ENCODE measurements around the gene FUCA2. TPM values are rescaled to one million over a fixed set of nuclear protein-coding genes. Genes with fewer than 3 reads are reported as not detected.
"Not testable (repeated sequence)": the region's sequence is repeated elsewhere in the genome, so short reads cannot be mapped to it uniquely, and the experiment has no call there.

The FUCA2 gene
- total RNA-seq, 1 donor from 2014 or later: 16.9 TPM

DNA sequence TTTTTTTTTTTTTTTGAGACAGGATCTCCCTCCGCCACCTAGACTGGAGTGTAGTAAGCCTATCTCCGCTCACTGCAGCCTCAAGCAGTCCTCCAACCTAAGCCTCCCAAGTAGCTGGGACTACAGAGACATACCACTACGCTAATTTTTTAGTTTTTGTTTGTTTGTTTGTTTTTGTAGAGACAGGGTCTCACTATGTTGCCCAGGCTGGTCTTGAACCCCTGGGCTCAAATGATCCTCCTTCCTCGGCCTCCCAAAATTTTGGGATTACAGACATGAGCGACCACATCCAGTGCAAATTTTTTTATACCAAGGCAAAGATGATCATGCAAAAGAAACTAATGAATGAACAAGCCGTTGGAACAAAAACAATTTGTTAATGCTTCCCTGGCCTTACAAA lies 5.3 kb downstream of the FUCA2 start:
- intact Hi-C loops (cut with micrococcal nuclease): no loop called here

DNA sequence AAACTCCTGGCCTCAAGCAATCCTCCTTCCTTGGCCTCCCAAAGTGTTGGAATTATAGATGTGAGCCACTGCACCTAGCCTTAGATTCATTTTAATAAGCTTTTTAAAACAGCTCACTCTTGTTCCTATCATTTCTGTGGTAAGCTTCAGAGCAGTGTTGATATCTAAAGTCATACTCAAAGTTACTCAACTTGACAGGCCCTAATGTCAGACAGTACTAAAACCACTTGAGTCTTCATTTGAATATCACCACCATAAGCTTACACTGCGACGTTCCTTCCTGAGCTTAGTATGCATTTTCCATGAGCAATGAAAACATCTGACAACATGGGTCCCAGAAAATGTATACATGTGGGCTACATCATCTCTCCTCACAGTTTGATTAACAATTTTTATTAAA lies 6.0 kb downstream of the FUCA2 start:
- intact Hi-C loops (cut with micrococcal nuclease): no loop called here

- intact Hi-C loops (cut with micrococcal nuclease): no loop called here
Measured at GRCh38 chr6:143505111-143505510, 6.4 kb downstream of the FUCA2 start.

DNA sequence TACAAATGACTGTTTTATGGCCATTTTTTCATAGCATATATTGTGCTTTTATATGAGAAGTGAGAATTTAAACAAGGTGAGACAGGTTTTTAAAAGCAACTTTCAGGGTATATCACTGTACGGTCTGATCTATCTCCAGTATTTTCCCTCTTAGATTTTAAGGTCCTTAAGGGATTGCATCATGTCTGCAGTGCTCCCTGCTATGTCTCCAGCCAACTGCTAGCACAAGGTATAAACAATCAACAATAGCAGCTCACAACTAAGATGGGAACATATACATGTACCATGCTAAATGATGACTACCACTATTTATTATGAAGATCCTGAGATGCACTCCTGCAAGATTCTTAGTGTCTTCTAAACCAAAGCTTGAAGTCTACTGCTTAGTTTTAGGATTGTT lies 7.2 kb downstream of the FUCA2 start:
- intact Hi-C loops (cut with micrococcal nuclease): no loop called here

DNA sequence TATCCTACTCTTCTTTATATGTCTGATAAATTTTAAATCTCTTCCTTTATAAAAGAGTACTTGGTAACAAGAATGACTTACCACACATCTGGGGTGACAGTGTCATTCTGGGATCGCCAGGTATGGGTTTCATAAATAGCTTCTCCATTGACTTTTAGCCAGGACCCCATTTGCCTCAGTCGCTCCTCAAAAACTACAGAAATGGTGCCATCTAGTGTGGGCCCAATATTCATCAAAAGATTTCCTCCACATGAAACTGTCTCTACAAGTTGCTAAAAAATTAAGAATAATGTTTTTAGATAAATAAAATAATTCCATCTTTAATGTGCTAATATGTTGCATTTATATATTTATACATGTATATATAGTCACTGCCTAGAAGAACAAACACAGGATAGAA lies 9.7 kb downstream of the FUCA2 start:
- intact Hi-C loops (cut with micrococcal nuclease): no loop called here

DNA sequence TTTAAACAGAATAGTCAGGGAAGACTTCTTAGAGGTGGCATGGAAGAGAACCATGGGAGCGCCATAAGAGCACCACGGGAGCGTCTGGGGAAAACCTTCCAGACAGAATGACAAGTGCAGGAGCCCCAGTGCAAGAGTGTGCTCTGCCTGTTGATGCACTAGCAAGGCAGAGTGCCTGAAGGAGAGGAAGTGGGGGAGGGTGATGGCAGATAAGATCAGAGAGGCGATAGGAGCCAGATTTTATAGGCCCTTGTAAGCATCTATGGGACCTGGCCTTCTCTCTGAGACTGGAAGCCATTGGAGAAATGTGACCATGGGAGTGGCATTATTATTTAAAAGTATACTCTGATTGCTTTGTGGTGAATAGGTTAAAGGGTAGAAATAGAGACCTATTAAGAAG lies 13.1 kb downstream of the FUCA2 start:
- intact Hi-C loops (cut with micrococcal nuclease): no loop called here

DNA sequence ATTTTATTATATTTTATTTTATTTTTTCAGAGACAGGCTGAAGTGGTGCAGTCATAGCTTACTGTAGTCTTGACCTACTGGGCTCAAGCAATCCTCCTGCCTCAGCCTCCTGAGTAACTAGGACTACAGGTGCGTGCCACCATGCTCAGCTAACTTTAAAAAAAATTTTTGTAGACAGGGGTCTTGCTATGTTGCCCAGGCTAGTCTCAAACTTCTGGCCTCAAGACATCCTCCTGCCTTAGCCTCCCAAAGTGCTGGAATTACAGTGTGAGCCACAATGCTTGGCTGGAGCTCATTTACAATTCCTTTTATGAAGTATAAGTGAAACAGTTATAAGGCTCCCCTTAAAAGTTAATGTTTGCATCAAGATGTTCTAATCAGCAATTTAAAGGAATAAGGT lies 14.5 kb downstream of the FUCA2 start:
- intact Hi-C loops (cut with micrococcal nuclease): no loop called here

DNA sequence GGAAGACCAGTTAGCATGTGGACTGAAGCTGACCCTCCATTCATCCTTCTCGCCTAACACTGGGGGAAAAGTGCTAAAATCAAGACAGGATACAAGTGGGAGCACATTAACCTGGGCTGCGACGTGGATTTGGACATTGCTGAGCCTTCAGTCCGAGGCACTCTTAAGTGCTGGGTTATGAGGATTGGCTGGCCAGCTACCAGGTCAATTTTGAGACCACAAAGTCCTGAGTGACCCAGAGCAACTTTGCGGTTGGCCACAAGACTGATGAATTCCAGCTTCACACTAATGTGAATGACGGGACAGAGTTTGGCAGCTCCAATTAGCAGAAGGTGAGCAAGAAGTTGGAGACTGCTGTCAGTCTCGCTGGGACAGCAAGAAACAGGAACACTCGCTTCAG lies 20.7 kb downstream of the FUCA2 start:
- intact Hi-C loops (cut with micrococcal nuclease): no loop called here

DNA sequence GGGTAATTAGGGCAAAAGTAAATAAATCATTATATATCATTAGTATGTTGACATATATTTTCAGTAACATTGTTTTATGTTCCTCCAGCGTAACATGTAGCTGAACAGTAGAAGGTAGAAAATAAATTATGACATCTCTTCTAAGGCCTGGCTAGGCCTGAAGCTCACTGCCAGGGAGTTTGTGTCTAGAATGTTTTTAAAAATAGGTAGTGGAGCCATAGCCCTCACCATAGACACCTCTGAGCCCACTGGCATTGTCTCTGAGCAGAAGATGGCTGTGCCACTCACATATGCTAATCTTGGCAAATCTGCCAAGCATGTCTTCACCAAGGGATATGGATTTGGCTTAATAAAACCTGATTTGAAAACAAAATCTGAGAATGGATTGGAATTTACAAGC lies 21.3 kb downstream of the FUCA2 start:
- intact Hi-C loops (cut with micrococcal nuclease): no loop called here

- intact Hi-C loops (cut with micrococcal nuclease): no loop called here
Measured at GRCh38 chr6:143486752-143487151, 24.8 kb downstream of the FUCA2 start.

DNA sequence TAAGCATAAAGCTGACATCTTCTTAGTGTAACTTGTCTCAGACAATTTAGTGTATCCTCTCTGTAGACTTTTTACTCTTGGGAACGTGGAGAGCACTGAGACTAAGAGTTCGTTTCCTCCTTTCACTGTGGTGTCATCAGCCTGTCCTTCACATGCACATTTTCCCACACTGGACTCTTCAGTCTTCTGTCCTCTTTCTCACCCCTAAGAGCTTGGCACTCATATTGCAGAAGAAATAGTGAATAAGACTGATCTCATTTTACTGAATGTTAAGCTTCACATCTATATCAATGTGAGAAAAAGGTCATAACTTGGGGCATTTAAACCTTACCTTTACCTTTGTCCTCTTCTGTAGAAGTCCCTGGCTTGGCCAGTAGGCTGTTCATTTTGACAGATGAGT lies 25.6 kb downstream of the FUCA2 start:
- intact Hi-C loops (cut with micrococcal nuclease): no loop called here

DNA sequence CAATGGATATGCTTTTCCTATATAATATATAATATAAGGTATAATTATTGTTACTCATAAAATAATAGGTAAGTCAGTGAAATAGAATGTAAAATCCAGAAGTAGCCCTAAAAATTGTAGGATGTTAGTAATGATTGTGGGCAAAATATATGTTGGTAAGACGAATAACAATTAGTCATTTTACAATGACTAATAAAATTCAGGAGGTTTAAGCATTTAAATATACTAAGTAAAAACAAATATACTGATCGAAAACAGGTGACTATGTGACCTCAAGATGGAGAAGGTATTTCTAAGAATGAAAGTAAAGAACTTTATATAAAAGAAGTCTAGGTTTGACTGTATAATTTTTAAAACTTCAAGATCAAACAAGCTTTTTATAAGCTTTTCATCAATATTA lies 28.9 kb downstream of the FUCA2 start:
- intact Hi-C loops (cut with micrococcal nuclease): no loop called here

DNA sequence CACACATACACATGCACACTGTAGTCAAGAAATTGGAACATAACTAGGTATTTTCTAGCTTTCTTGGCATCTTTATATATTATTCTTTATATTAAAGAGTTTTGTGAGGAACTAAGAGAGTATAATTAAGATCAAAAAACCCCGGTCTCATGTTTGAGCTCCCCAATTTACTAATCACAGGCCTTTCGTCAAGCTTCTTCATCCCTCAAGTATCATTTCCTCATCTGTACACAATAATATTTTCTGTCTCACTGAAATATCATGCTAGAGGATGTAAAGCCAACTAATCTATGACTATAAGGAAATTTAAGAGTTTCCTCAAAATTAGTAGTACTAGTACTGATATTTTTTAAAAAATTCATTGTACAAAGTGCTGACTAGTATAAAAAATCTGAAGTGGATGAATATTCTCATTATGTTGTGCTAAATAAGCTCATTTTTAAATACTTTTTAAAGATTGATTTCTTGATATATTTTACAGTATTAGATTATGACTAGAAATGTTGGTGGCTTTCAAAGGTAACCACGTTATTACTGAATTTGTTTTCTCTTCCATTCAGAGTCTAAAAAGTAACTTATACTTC lies 32.9 kb downstream of the FUCA2 start:
- intact Hi-C loops (cut with micrococcal nuclease): no loop called here

GRCh38 chr6:143476545-143476944 lies 35.0 kb downstream of the FUCA2 start:
- intact Hi-C loops (cut with micrococcal nuclease): no loop called here

- intact Hi-C loops (cut with micrococcal nuclease): no loop called here
Measured at GRCh38 chr6:143471822-143472221, 39.7 kb downstream of the FUCA2 start.

- intact Hi-C loops (cut with micrococcal nuclease): not testable (repeated sequence)
Measured at GRCh38 chr6:143468823-143469222, 42.7 kb downstream of the FUCA2 start.

DNA sequence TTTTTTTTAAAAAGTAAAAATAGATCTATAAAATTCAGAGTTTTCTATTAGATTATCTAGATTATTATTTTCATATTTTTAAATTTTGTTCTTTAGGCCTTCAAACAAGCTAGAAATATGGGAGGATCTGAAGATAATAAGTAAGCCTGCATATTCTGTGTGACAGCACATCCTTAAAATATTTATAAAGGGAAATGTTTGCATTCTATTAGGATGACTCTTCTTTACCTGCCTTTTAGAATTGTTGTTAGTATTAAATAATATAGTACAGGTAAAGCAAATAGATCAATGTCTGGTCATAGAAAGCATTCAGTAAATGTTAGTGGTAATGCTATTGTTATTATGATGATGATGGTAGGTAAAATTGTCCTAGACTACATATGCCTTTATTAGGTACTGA lies 43.5 kb downstream of the FUCA2 start:
- intact Hi-C loops (cut with micrococcal nuclease): no loop called here

DNA sequence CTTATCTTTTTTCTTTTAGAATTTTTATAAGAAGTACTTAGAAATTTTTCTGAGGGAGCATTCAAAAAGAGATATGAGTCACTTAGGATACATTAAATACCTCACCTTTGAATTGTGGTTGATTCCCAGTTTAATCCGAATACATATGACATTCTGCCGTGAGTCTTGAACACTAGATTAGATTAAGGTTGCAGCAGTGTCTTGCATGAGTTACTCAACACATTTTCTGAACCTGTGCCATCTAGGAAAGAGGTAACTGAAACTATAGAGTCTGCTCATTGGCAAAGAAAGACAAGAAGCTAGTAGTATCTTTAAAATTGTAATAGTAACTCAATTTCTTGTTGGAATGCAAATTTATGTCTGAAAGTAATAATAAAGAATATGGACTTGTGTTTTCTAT lies 46.0 kb downstream of the FUCA2 start:
- intact Hi-C loops (cut with micrococcal nuclease): no loop called here

DNA sequence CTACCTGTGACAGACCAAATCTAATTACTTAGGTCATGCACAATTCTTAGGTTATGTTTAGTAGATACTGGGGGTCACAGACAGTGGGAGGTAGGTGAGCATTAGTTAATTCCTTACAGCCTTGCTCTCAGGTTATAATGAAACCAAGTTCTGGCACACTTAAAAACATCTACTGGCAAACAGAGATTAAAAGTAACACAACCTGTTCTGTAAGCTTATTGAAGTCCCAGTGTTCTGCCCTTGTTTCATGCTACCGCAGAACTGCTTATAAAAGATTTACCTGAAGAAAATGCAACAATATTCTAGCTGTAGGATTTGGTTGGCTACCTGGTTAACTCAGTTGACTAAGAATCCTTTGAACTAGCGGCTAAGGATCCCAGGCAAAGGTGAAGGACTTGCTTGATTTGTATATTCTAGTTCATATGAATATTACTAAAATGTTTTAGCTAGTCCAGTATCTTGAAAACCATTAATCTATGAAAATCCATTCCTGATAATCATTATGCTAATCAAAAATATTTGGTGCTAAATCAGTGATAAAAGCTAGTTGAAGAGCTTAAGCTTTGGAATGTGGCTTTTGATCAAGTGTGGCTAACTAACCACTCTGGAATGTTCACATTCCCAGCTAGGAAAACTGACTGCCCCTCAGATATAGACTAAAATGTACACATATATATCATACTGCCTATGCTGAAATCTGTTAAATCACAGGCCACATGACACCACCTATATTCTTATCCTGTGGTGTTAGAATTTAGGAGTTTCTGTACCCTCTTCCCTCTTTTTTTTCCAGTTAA lies 53.8 kb downstream of the FUCA2 start:
- intact Hi-C loops (cut with micrococcal nuclease): no loop called here

DNA sequence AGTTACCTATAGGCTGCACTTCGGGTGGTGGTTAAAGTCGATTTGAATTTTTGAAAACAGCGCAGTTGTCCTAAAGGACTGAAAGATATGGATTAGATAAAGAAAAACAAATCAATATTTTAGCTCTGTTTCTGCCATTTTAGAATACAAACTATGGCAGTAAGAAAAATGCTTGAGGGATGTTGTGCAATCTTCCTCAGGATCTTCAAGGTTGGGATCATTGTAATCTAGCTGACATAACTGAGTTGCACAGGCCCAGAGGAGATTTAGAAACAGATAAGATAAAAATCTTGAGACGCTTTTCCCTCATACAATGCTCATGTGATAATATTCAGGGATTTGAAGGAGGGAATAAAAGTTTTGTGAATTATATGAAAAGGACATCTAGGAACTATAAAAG lies 60.0 kb downstream of the FUCA2 start:
- intact Hi-C loops (cut with micrococcal nuclease): loop anchor here (2.0 to 5.0 kb wide), 3 partner anchors 85 to 701 kb away; partner anchors contain the start of gene STX11

- intact Hi-C loops (cut with micrococcal nuclease): loop anchor here (1.0 to 5.0 kb wide), 11 partner anchors 9 to 1303 kb away; partner anchors contain the start of genes AIG1, FUCA2, LTV1 and NMBR
Measured at GRCh38 chr6:143450453-143451371, 60.8 kb downstream of the FUCA2 start, which contains the start of the genes ADAT2 and PEX3. Gene ADAT2 (minus strand): TSS chr6:143450695. CDS start chr6:143450658, 37 bp downstream. Gene PEX3 (plus strand): TSS chr6:143450805. CDS start chr6:143451043, 238 bp downstream.

All from T-helper 2 cell treated with Interferon-gamma antibody and Interleukin-4, amounts not matched to agents 100 ng/mL and 5 ng/mL, for 36 hours (primary cell).